ENCODE results near the gene CACHD1. TPM values are rescaled to one million over a fixed set of nuclear protein-coding genes. Genes with fewer than 3 reads are reported as not detected.
A peak's percentile ranks its signal among the peaks of the same experiment; 100 is the strongest.
"Not testable (repeated sequence)": the region's sequence is repeated elsewhere in the genome, so short reads cannot be mapped to it uniquely, and the experiment has no call there.

CACHD1 gene
- total and polyA plus RNA-seq, 5 donors, result 1.6 to 6.4 (median 2.9) TPM

GRCh38 chr1:64597113-64597512, 127.2 kb downstream of the CACHD1 start:
- intact Hi-C loops (cut with DNase I), result no loop called here
- ATAC-seq, result no peak
- no peaks in the 10 kb centered on the region for H3K9me3 ChIP-seq (ENCODE audit: control insufficient read depth, low read length)

GRCh38 chr1:64598100-64598571, 128.2 kb downstream of the CACHD1 start:
- DNase-seq (no peak), ATAC-seq (no peak)
- Histone ChIP-seq H3K27ac (ENCODE audit: low read length) (no peak overlapping the region), H3K9me3 (ENCODE audit: control insufficient read depth, low read length) (no peaks in the 10 kb centered on the region), H3K27me3 (ENCODE audit: control insufficient read depth, insufficient read depth) (no peaks in the 10 kb centered on the region), H3K4me1 (ENCODE audit: control insufficient read depth, insufficient read depth, low read length) (no peaks in the 10 kb centered on the region), H3K4me3 (ENCODE audit: low read length) (no peak overlapping the region)
- 62% methylated on average over 8 of the region's 8 CpGs for WGBS
- intact Hi-C loops (cut with DNase I), result no loop called here

More at GRCh38 chr1:64597113-64597512, 127.2 kb downstream of the CACHD1 start:
- no peaks in the 10 kb centered on the region for H3K27me3 ChIP-seq (ENCODE audit: control insufficient read depth, insufficient read depth)
- H3K27ac ChIP-seq (ENCODE audit: low read length), result no peak overlapping the region
- 65% methylated on average over 4 of the region's 4 CpGs for WGBS
- H3K4me1 ChIP-seq (ENCODE audit: control insufficient read depth, insufficient read depth, low read length), result no peaks in the 10 kb centered on the region
- no peak for DNase-seq
- no peak overlapping the region for H3K4me3 ChIP-seq (ENCODE audit: low read length)

GRCh38 chr1:64599242-64599641, 129.3 kb downstream of the CACHD1 start:
- no peaks in the 10 kb centered on the region for H3K4me1 ChIP-seq (ENCODE audit: control insufficient read depth, insufficient read depth, low read length)
- H3K9me3 ChIP-seq (ENCODE audit: control insufficient read depth, low read length), result no peaks in the 10 kb centered on the region
- no peak overlapping the region for H3K4me3 ChIP-seq (ENCODE audit: low read length)
- 90% methylated on average over 3 of the region's 3 CpGs for WGBS
- ATAC-seq (no peak), DNase-seq (no peak)
- H3K27me3 ChIP-seq (ENCODE audit: control insufficient read depth, insufficient read depth), result no peaks in the 10 kb centered on the region
- H3K27ac ChIP-seq (ENCODE audit: low read length), result no peak overlapping the region
- intact Hi-C loops (cut with DNase I), result no loop called here

GRCh38 chr1:64601207-64601606, 131.3 kb downstream of the CACHD1 start:
- Histone ChIP-seq H3K4me3 (ENCODE audit: low read length) (no peak overlapping the region), H3K27ac (ENCODE audit: low read length) (no peak overlapping the region), H3K27me3 (ENCODE audit: control insufficient read depth, insufficient read depth) (no peaks in the 10 kb centered on the region), H3K4me1 (ENCODE audit: control insufficient read depth, insufficient read depth, low read length) (no peaks in the 10 kb centered on the region), H3K9me3 (ENCODE audit: control insufficient read depth, low read length) (no peaks in the 10 kb centered on the region)
- no peak for ATAC-seq
- 40% methylated on average over 3 of the region's 3 CpGs for WGBS
- intact Hi-C loops (cut with DNase I), result no loop called here
- no peak for DNase-seq

GRCh38 chr1:64608005-64608650, 138.2 kb downstream of the CACHD1 start:
- 59% methylated on average over 1 of the region's 1 CpG for WGBS

GRCh38 chr1:64608651-64609048, 138.7 kb downstream of the CACHD1 start:
- Histone ChIP-seq H3K9me3 (ENCODE audit: control insufficient read depth, low read length) (no peaks in the 10 kb centered on the region), H3K4me3 (ENCODE audit: low read length) (no peak overlapping the region), H3K4me1 (ENCODE audit: control insufficient read depth, insufficient read depth, low read length) (no peaks in the 10 kb centered on the region), H3K27ac (ENCODE audit: low read length) (no peak overlapping the region), H3K27me3 (ENCODE audit: control insufficient read depth, insufficient read depth) (no peaks in the 10 kb centered on the region)
- DNase-seq (no peak), ATAC-seq (no peak)
- intact Hi-C loops (cut with DNase I), result no loop called here
- 97% methylated on average over 6 of the region's 6 CpGs for WGBS

More at GRCh38 chr1:64608005-64608650, 138.2 kb downstream of the CACHD1 start:
- Histone ChIP-seq H3K27ac (ENCODE audit: low read length) (no peak overlapping the region), H3K9me3 (ENCODE audit: control insufficient read depth, low read length) (no peaks in the 10 kb centered on the region), H3K4me3 (ENCODE audit: low read length) (no peak overlapping the region), H3K27me3 (ENCODE audit: control insufficient read depth, insufficient read depth) (no peaks in the 10 kb centered on the region), H3K4me1 (ENCODE audit: control insufficient read depth, insufficient read depth, low read length) (no peaks in the 10 kb centered on the region)
- intact Hi-C loops (cut with DNase I), result no loop called here
- DNase-seq, result no peak
- ATAC-seq, result no peak

- H3K4me3 ChIP-seq (ENCODE audit: low read length); DNase-seq; H3K27me3 ChIP-seq (ENCODE audit: control insufficient read depth, insufficient read depth); H3K4me1 ChIP-seq (ENCODE audit: control insufficient read depth, insufficient read depth, low read length); ATAC-seq; H3K27ac ChIP-seq (ENCODE audit: low read length); H3K9me3 ChIP-seq (ENCODE audit: control insufficient read depth, low read length); intact Hi-C loops (cut with DNase I): not testable (repeated sequence)
- 78% methylated on average over 3 of the region's 3 CpGs for WGBS
Observed at GRCh38 chr1:64610950-64611349, 141.0 kb downstream of the CACHD1 start.

GRCh38 chr1:64616039-64616438, 146.1 kb downstream of the CACHD1 start:
- Histone ChIP-seq H3K4me3 (ENCODE audit: low read length) (no peak overlapping the region), H3K4me1 (ENCODE audit: control insufficient read depth, insufficient read depth, low read length) (no peaks in the 10 kb centered on the region), H3K27ac (ENCODE audit: low read length) (no peak overlapping the region), H3K9me3 (ENCODE audit: control insufficient read depth, low read length) (no peaks in the 10 kb centered on the region), H3K27me3 (ENCODE audit: control insufficient read depth, insufficient read depth) (no peaks in the 10 kb centered on the region)
- DNase-seq (no peak), ATAC-seq (peak; percentile 39 to 70)
- WGBS, result 39% methylated on average over 2 of the region's 2 CpGs
- intact Hi-C loops (cut with DNase I), result no loop called here

GRCh38 chr1:64623750-64624191, 153.8 kb downstream of the CACHD1 start:
- no peak for ATAC-seq
- no peak overlapping the region for H3K4me3 ChIP-seq (ENCODE audit: low read length)
- H3K27me3 ChIP-seq (ENCODE audit: control insufficient read depth, insufficient read depth), result no peaks in the 10 kb centered on the region
- WGBS, result 63% methylated on average over 4 of the region's 4 CpGs
- intact Hi-C loops (cut with DNase I), result no loop called here
- peak in 1 of 3 donors; percentile 38 for DNase-seq
- H3K27ac ChIP-seq (ENCODE audit: low read length), result no peak overlapping the region
- no peaks in the 10 kb centered on the region for H3K9me3 ChIP-seq (ENCODE audit: control insufficient read depth, low read length)
- peaks cover 4% of the 10 kb centered on the region for H3K4me1 ChIP-seq (ENCODE audit: control insufficient read depth, insufficient read depth, low read length)

- 33% methylated on average over 1 of the region's 1 CpG for WGBS
- ATAC-seq (peak; percentile 56 to 72), DNase-seq (peak in 1 of 3 donors; percentile 63)
- Histone ChIP-seq H3K27me3 (ENCODE audit: control insufficient read depth, insufficient read depth) (no peaks in the 10 kb centered on the region), H3K4me3 (ENCODE audit: low read length) (no peak overlapping the region), H3K4me1 (ENCODE audit: control insufficient read depth, insufficient read depth, low read length) (peaks cover 4% of the 10 kb centered on the region), H3K27ac (ENCODE audit: low read length) (no peak overlapping the region), H3K9me3 (ENCODE audit: control insufficient read depth, low read length) (no peaks in the 10 kb centered on the region)
- intact Hi-C loops (cut with DNase I), result no loop called here
Observed at GRCh38 chr1:64624218-64624713, 154.3 kb downstream of the CACHD1 start.

GRCh38 chr1:64624808-64625207, 154.9 kb downstream of the CACHD1 start:
- WGBS, result 50% methylated on average over 2 of the region's 2 CpGs
- DNase-seq (no peak), ATAC-seq (no peak)
- Histone ChIP-seq H3K9me3 (ENCODE audit: control insufficient read depth, low read length) (no peaks in the 10 kb centered on the region), H3K4me1 (ENCODE audit: control insufficient read depth, insufficient read depth, low read length) (peaks cover 4% of the 10 kb centered on the region), H3K4me3 (ENCODE audit: low read length) (no peak overlapping the region), H3K27ac (ENCODE audit: low read length) (no peak overlapping the region), H3K27me3 (ENCODE audit: control insufficient read depth, insufficient read depth) (no peaks in the 10 kb centered on the region)
- intact Hi-C loops (cut with DNase I), result no loop called here
